C4-2B (cell line): ENCODE results near the gene TUBB8.

ENCODE experiments used
- H3K27ac ChIP-seq: fragments of 450-650 bp; 2 replicates; pipeline ENCODE4 v1.5.1; 2017
- ZFX ChIP-seq: fragments of 450-650 bp; IDR thresholded peaks from 2 replicates; pipeline ENCODE4 v1.6.1; 2017
- TF ChIP-seq, protein P1 (sequence below): fragments of 450-650 bp; conservative IDR thresholded peaks from 2 replicates; pipeline ENCODE4 v1.5.1; 2017; ENCODE audit warnings: mild to moderate bottlenecking

TUBB8 gene

GRCh38 chr10:48996-49395 lies at the start of gene TUBB8:
TUBB8 (minus strand) TSS chr10:49296; CDS start chr10:49238, 58 bp downstream.
- no peak within 1 kb of the TSS for H3K27ac ChIP-seq
- TF ChIP-seq, protein P1, sequence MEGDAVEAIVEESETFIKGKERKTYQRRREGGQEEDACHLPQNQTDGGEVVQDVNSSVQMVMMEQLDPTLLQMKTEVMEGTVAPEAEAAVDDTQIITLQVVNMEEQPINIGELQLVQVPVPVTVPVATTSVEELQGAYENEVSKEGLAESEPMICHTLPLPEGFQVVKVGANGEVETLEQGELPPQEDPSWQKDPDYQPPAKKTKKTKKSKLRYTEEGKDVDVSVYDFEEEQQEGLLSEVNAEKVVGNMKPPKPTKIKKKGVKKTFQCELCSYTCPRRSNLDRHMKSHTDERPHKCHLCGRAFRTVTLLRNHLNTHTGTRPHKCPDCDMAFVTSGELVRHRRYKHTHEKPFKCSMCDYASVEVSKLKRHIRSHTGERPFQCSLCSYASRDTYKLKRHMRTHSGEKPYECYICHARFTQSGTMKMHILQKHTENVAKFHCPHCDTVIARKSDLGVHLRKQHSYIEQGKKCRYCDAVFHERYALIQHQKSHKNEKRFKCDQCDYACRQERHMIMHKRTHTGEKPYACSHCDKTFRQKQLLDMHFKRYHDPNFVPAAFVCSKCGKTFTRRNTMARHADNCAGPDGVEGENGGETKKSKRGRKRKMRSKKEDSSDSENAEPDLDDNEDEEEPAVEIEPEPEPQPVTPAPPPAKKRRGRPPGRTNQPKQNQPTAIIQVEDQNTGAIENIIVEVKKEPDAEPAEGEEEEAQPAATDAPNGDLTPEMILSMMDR = no peak
- TF ChIP-seq ZFX = no peak

DNA sequence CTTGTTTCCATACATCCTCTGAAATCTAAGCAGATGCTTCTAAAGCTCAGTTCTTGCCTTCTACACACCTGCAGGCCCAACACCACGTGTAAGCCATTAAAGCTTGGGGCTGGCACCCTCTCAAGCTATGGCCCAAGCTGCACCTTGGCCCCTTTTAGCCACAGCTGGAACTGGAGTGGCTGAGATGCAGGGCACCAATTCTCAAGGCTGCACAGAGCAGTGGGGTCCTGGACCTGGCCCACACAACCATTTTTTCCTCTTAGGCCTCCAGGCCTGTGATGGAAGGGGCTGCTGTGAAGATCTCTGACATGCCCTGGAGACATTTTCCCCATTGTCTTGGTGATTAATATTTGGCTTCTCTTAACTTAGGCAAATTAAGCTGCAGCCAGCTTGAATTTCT lies 47.4 kb upstream of the TUBB8 start:
- H3K27ac ChIP-seq = no peak overlapping the region
- TF ChIP-seq, protein P1 = no peak
- no peak for TF ChIP-seq ZFX

DNA sequence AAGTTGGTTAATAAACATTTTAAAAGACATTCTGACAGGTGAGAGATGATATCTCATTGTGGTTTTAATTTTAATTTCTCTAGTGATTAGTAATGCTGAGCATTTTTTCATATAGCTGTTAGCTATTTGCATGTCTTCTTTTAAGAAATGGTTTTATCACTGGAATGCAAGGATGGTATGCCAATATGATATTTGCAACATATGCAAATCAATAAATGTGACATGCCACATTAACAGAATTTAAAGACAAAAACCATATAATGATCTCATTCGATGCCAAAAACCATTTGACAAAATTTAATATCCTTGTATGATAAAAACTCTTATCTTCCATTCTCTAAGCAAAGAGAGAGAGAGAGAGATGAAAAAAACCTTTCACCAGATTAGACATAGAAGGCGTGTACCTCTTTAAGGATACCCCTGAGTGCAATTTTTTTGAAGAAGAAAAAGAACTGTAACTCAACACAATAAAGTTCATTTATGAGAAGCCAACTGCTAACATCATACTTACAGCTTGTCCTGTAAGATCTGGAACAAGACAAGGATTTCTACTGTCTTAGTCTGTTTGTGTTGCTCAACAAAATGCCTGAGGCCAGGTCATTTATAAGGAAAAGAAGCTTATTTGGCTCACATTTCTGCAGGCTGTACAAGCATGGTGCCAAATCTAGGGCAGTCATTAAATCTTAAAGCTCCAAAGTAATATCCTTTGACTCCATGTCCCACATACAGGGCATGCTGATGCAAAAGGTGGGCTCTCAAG lies 46.4 kb upstream of the TUBB8 start:
- H3K27ac ChIP-seq = no peak overlapping the region
- TF ChIP-seq ZFX = no peak
- TF ChIP-seq, protein P1 = no peak

GRCh38 chr10:94613-95012 lies 45.5 kb upstream of the TUBB8 start:
- no peak overlapping the region for H3K27ac ChIP-seq

DNA sequence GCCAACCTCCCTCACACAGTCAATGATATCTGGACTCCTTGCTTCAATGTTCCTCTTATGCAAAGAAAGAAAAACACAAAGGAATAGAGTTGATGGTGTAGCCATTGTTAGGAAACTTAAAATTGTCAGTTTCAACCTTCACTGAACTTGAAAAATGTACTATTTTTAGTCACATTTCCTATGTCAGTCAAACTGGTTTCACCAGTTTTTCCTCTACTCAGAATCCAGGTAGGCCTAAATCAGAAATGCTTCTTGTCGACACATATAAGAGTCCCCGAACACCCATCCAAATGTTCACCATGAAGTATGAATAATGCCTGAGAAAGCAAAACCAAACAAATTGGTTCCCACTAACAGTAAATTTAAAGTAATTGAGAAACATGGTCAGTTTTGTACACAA lies 43.8 kb upstream of the TUBB8 start:
- no peak for TF ChIP-seq ZFX
- TF ChIP-seq, protein P1 = no peak
- no peak overlapping the region for H3K27ac ChIP-seq

More at GRCh38 chr10:94613-95012, 45.5 kb upstream of the TUBB8 start:
- TF ChIP-seq ZFX = no peak
- TF ChIP-seq, protein P1 = no peak

DNA sequence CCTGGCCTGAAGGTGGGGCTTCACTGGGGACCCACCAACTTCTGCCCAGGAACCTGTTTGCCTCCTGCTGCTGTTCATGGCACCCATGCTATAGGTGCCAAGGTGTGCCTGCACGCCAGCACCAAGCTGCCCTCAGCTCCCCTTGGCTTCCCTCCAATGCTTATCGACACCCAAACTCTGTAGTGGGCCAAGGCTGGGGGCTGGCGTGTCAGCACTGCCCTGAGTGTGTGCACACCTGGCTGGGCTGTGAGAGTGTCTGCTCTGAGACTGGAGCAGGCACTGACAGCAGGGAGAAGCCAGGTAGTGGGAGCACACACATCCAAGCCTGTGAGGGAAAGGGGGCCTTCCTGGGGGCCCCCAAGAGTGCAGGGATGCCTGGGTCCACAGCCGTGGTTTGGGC lies 43.1 kb upstream of the TUBB8 start:
- no peak for TF ChIP-seq ZFX
- TF ChIP-seq, protein P1 = no peak
- peak overlapping the region; percentile 55 for H3K27ac ChIP-seq

- no peak overlapping the region for H3K27ac ChIP-seq
- TF ChIP-seq, protein P1 = no peak
- TF ChIP-seq ZFX = no peak
These were observed 42.2 kb upstream of the TUBB8 start for GRCh38 chr10:91313-91712.
